GM12875 (cell line): Measurements from ENCODE around the gene RPL23.

Source experiments
- H3K4me3 ChIP-seq: one replicate; pipeline ENCODE4 v1.5.1; 2011; ENCODE audit warnings: low read depth, low read length, control low read depth
- CTCF ChIP-seq: IDR thresholded peaks from 2 replicates; pipeline ENCODE4 v1.5.1; 2011; ENCODE audit warnings: low read depth, mild to moderate bottlenecking, control low read depth, inconsistent platforms, low read length, moderate library complexity, borderline replicate concordance; ENCODE audit not compliant: insufficient read depth

The RPL23 gene

GRCh38 chr17:38874505-38875400, 21.2 kb upstream of the RPL23 start:
- H3K4me3 ChIP-seq = no peak overlapping the region
- TF ChIP-seq CTCF = no peak

GRCh38 chr17:38873640-38874380, 20.3 kb upstream of the RPL23 start:
- no peak for TF ChIP-seq CTCF
- H3K4me3 ChIP-seq = no peak overlapping the region

- no peak for TF ChIP-seq CTCF
- H3K4me3 ChIP-seq = no peak overlapping the region
Observed at GRCh38 chr17:38872671-38873385, 19.3 kb upstream of the RPL23 start.

GRCh38 chr17:38872027-38872511, 18.5 kb upstream of the RPL23 start:
- no peak for TF ChIP-seq CTCF
- H3K4me3 ChIP-seq = peak overlapping the region; percentile 81

DNA sequence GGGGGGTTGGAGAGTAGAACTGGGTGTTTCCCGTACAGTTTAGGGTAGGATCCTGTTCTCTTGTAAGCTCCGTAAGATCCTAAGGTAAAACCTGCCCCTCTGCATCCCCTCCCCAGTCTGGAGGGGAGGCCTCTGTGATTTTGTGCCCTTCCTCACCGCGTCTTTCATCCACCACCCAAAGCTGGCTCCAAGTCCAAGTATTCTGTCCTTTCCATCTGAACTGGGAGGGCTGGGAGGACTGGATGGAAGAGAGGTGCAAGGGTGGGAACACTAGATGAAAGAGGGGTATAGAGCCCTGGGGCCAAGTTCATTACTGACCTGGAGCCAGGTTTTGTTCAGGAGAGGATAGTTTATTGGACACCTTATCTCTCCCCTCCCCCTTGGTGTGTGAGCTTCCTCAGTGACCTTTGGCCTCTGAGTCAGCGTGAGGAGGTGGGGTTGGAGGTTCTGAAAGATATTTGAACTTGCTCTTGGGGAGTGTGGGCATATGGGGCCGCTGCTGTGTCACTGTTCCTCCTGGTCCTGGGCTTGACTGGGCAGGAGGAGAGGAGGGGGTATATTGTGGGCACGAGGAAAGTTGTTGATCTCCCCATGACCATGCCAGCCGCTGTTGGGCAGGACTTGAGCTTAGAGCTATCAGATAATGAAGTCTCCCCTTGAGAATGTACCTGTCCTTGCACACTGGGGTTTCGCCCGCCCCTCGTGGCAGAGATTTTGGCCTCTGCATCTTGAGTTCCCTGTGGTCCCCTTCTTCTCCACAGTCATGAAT, 17.9 kb upstream of the RPL23 start:
- TF ChIP-seq CTCF = no peak
- H3K4me3 ChIP-seq = peak overlapping the region; percentile 81

DNA sequence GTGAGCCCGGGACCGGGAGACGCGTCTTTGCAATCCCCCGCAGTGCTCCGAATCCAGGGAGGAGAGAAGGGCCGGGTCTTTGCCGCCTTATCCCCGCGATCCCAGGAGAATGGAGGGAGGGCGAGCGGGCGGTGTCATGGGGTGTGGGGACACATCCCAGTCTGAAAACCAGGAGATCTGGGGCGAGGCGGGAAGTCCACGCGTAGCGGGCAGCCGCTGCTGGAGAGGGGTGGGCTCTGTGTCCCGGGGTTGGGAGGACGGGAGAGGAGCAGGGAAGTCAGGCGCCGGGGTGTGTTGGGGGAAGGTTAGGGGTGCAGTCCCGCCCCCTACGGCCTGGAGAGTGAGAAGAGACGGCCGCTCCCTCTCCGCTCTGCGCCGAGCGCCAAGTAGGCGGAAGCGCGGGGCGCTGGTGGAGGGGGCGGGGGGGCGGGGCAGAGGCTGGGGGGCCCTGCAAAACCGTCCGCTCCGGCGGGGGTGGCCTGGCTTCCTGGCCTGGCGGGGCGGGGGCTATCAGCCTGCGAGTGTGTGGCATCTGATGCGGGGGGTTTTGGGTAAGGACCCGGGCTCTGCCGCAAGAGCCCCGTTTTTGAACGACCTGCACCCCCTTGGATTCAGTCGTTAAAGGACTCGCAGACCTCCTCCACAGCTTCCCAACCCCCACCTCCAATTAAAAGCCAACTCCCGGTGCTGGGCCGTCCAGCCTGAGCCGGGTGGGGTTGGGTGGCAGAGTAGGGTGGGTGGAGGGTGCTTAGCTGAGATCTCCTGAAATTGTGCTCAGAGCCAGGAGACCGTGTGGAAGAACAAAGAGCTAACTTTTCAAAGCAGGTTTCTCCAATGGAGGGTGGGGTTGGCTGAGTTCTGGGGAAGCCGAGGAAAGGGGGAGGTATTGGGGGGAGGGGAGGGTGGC, 17.0 kb upstream of the RPL23 start:
- H3K4me3 ChIP-seq = peak overlapping the region; percentile 81

More for the DNA sequence above, 17.0 kb upstream of the RPL23 start:
- TF ChIP-seq CTCF = no peak
